HUES48 (cell line): Measurements from ENCODE around the gene HSPD1.
A peak's percentile ranks its signal among the peaks of the same experiment; 100 is the strongest.
"Not testable (repeated sequence)": the region's sequence is repeated elsewhere in the genome, so short reads cannot be mapped to it uniquely, and the experiment has no call there.

Experiments used
- H3K27ac ChIP-seq: one replicate; pipeline ENCODE4 v1.7.0; 2013; ENCODE audit warnings: low read depth, low read length, inconsistent platforms
- H3K27me3 ChIP-seq: 2 replicates; pipeline ENCODE4 v1.6.1; 2013; ENCODE audit warnings: mild to moderate bottlenecking, low read length; ENCODE audit not compliant: control insufficient read depth, insufficient read depth
- H3K36me3 ChIP-seq: 2 replicates; pipeline ENCODE4 v1.6.1; 2013; ENCODE audit warnings: low read length; ENCODE audit not compliant: control insufficient read depth, insufficient read depth
- H3K4me1 ChIP-seq: 2 replicates; pipeline ENCODE4 v1.6.1; 2013; ENCODE audit warnings: mild to moderate bottlenecking, low read length; ENCODE audit not compliant: control insufficient read depth, insufficient read depth
- H3K4me3 ChIP-seq: 2 replicates; pipeline ENCODE4 v1.5.1; 2013; ENCODE audit warnings: mild to moderate bottlenecking, low read depth, low read length
- H3K9ac ChIP-seq: 2 replicates; pipeline ENCODE4 v1.6.1; 2013; ENCODE audit warnings: mild to moderate bottlenecking, low read depth, low read length, moderate library complexity
- H3K9me3 ChIP-seq: 2 replicates; pipeline ENCODE4 v1.6.1; 2013; ENCODE audit warnings: low read length; ENCODE audit not compliant: control insufficient read depth, insufficient read depth

The HSPD1 gene

DNA sequence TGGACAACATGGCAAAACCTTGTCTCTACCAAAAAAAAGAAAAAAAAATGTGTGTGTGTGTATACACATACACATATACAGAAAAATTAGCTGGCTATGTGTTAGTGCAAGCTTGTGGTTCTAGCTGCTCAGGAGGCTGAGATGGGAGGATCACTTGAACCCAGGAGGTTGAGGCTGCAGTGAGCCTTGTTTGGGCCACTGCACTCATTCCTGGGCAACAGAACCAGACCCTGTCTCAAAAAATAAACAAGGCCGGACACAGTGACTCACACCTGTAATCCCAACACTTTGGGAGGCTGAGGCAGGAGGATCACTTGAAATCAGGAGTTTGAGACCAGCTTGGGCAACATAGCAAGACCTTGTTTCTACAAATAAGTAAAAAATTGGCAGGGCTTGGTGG is 44.2 kb downstream of the HSPD1 start:
- no peak overlapping the region for H3K9ac ChIP-seq
- no peak overlapping the region for H3K27ac ChIP-seq
- H3K9me3 ChIP-seq, result no peaks in the 10 kb centered on the region
- H3K4me3 ChIP-seq, result no peak overlapping the region
- peaks cover 8% of the 10 kb centered on the region for H3K36me3 ChIP-seq
- peaks cover 10% of the 10 kb centered on the region for H3K4me1 ChIP-seq
- no peaks in the 10 kb centered on the region for H3K27me3 ChIP-seq

DNA sequence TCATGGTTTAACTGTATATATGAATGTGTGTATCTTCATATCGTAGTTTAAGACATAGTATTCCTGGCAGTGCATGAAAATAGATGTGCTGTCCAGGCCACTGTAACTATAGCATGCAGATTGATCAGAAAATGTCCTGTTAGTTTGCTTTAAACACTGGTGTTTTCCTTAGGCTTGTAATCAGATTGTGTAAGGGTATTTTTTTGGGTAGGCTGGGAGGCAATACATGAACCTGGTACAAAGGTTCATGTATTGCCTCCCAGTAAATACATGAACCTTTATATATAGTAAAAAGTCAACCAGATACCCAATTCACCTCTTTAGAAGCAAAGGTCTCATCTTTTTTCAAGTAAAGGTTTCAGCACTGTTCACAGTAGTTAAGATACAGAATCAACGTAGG is 44.7 kb downstream of the HSPD1 start:
- H3K27me3 ChIP-seq, result no peaks in the 10 kb centered on the region
- no peak overlapping the region for H3K9ac ChIP-seq
- peaks cover 10% of the 10 kb centered on the region for H3K4me1 ChIP-seq
- no peaks in the 10 kb centered on the region for H3K9me3 ChIP-seq
- H3K27ac ChIP-seq, result no peak overlapping the region
- H3K4me3 ChIP-seq, result peak overlapping the region; percentile 79
- H3K36me3 ChIP-seq, result peaks cover 3% of the 10 kb centered on the region; the same call in 1 of the 2 replicates

DNA sequence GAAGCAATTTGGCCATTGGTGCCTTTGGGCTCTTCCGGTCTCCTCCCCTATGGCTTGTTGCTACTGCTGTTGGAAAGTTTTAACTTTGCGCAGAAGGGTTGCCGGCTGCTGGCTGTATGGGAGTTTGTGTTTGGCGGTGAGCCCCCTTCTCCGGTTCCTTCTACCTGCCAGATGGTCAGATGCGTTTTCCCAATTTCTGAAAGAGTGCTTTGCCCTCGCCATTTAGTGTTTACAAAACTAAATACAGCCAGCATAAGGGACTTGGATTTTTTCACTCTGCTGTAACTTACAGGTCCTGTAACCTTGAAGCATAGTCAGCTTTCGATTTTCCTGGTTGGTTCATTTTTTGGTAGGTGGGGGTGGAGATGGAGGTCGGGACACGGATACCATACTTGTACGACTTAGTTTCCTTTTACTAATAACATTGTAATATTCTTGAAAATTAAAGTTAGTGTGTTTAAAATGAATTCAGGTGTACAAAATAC is 45.7 kb downstream of the HSPD1 start:
- peak overlapping the region; percentile 87 for H3K9ac ChIP-seq
- no peaks in the 10 kb centered on the region for H3K9me3 ChIP-seq
- H3K4me1 ChIP-seq, result peaks cover 10% of the 10 kb centered on the region
- H3K27me3 ChIP-seq, result no peaks in the 10 kb centered on the region
- H3K36me3 ChIP-seq, result no peaks in the 10 kb centered on the region
- H3K4me3 ChIP-seq, result peak overlapping the region; percentile 79
- peak overlapping the region; percentile 97 for H3K27ac ChIP-seq

DNA sequence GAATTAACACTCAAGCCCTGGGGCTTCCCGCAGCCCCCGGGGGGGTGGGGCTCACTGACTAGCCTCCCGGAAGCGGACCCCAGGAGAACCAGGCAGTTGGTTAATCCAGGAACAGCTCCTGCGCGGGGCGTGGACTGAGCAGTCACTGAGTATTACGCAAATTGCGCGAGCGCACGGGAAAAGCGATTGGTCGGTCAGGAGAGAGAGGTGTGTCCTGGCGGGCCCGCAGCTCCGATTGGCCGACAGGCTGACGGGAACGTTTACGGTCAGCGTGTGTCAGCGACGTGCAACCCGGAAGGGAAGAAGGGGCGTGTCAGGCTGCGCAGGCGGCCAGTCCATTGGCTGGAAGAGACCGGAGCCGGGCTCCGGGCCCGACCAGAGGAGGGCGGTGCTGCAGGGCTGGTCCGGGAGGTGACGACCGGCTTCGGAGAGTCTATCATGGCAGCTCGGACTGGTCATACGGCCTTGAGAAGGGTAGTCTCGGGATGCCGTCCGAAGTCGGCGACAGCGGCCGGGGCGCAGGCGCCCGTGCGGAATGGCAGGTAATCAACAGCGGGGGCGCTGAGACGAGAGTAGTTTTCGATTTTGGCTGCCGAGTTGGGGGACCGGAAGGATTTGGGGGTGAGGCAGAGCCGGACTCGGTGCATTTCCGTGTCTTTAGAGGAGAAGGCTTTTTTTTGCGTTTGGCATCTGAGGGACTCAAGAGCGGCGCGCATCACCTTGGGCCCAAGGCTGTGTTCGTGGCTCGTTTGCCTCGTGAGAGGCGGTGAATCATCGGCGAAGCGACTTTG is 46.3 kb downstream of the HSPD1 start, which contains the start of gene COQ10B:
COQ10B (plus strand) TSS at position 430 of the 791 bp plus-strand sequence; CDS start at position 439, 9 bp downstream.
- Histone ChIP-seq H3K9me3 (no peaks in the 10 kb centered on the region), H3K4me1 (peaks cover 10% of the 10 kb centered on the region), H3K4me3 (peak within 1 kb of the TSS; percentile 79), H3K9ac (peak within 1 kb of the TSS; percentile 87), H3K36me3 (no peaks in the 10 kb centered on the region), H3K27ac (peak within 1 kb of the TSS; percentile 97), H3K27me3 (no peaks in the 10 kb centered on the region)

- 0 out of 2 replicates have a peak overlapping the region, but pooled peaks have one; percentile 12 for H3K9ac ChIP-seq
- H3K27me3 ChIP-seq, result no peaks in the 10 kb centered on the region
- H3K4me1 ChIP-seq, result peaks cover 10% of the 10 kb centered on the region
- no peaks in the 10 kb centered on the region for H3K9me3 ChIP-seq
- H3K4me3 ChIP-seq, result peak overlapping the region; percentile 75
- H3K36me3 ChIP-seq, result no peaks in the 10 kb centered on the region
- H3K27ac ChIP-seq, result peak overlapping the region; percentile 71
Observed at GRCh38 chr2:197452754-197453122, 46.9 kb downstream of the HSPD1 start.

- H3K9ac ChIP-seq, H3K27ac ChIP-seq, H3K9me3 ChIP-seq, H3K36me3 ChIP-seq, H3K27me3 ChIP-seq, H3K4me3 ChIP-seq: not testable (repeated sequence)
- peaks cover 10% of the 10 kb centered on the region for H3K4me1 ChIP-seq
Observed at GRCh38 chr2:197450935-197451358, 48.7 kb downstream of the HSPD1 start.

DNA sequence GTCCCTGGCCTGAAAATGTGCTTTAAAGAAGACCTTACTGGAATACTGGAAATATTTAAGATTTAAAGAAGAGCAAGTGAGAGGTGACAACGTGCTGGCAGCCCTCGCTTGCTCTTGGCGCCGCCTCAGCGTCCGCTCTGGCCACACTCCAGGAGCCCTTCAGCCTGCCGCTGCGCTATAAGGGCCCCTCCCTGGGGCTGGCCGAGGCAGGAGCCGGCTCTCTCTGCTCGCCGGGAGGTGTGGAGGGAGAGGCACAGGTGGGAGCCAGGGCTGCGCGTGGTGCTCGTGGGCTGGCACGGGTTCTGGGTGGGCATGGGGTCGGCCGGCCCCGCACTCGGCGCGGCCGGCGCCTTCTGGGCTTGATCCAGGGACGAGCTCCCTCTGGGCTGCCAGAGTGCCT is 49.2 kb downstream of the HSPD1 start:
- no peaks in the 10 kb centered on the region for H3K27me3 ChIP-seq
- H3K9ac ChIP-seq, result no peak overlapping the region
- no peak overlapping the region for H3K4me3 ChIP-seq
- H3K9me3 ChIP-seq, result no peaks in the 10 kb centered on the region
- no peak overlapping the region for H3K27ac ChIP-seq
- peaks cover 10% of the 10 kb centered on the region for H3K4me1 ChIP-seq
- H3K36me3 ChIP-seq, result no peaks in the 10 kb centered on the region

DNA sequence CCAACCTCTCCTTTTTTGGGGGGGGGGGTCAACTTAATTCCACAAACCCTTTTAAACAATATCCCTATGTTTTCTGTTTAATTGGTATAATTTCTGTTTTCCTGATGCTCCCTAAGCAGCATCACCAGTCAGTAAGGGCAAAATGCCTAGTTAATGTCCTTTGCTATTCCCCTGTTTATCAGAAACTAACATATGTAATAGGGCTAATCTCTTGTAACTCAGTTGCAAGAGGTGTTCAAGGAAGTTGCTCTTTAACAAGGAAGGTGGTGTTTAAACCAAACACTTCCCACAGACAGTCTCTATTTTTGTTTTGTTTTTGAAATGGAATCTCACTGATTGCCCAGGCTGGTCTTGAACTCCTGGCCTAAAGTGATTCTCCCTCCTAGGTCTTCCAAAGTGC is 52.8 kb downstream of the HSPD1 start:
- Histone ChIP-seq H3K27ac (no peak overlapping the region), H3K27me3 (no peaks in the 10 kb centered on the region), H3K4me3 (no peak overlapping the region), H3K4me1 (no peaks in the 10 kb centered on the region), H3K9me3 (no peaks in the 10 kb centered on the region), H3K36me3 (no peaks in the 10 kb centered on the region), H3K9ac (no peak overlapping the region)

DNA sequence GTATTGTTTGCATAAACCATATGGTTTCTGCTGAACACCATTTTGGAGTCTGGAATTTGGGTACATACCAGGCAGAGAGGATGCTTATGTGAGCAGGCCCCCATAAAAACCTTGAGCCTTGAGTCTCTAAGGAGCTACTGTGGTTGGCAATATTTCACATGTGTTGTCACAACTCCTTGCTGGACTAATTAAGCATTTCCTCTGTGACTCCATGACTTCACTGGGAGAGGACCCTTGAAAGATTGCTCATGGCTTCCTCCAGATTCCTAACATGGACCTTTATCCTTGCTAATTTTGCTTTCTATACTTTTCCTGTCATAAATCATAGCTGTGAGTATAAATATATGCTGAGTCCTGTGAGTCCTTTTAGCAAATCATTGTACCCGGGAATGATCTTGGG is 53.9 kb downstream of the HSPD1 start:
- no peak overlapping the region for H3K9ac ChIP-seq
- H3K27me3 ChIP-seq, result no peaks in the 10 kb centered on the region
- no peak overlapping the region for H3K27ac ChIP-seq

GRCh38 chr2:197442857-197443256 is 56.8 kb downstream of the HSPD1 start:
- Histone ChIP-seq H3K4me3 (no peak overlapping the region), H3K9me3 (no peaks in the 10 kb centered on the region), H3K27ac (no peak overlapping the region), H3K36me3 (no peaks in the 10 kb centered on the region), H3K27me3 (no peaks in the 10 kb centered on the region), H3K4me1 (no peaks in the 10 kb centered on the region), H3K9ac (no peak overlapping the region)

More for the DNA sequence above, 53.9 kb downstream of the HSPD1 start:
- Histone ChIP-seq H3K4me1 (no peaks in the 10 kb centered on the region), H3K9me3 (no peaks in the 10 kb centered on the region), H3K36me3 (no peaks in the 10 kb centered on the region), H3K4me3 (no peak overlapping the region)

- no peak overlapping the region for H3K27ac ChIP-seq
- H3K36me3 ChIP-seq, result no peaks in the 10 kb centered on the region
- no peak overlapping the region for H3K9ac ChIP-seq
- H3K4me1 ChIP-seq, result peaks cover 7% of the 10 kb centered on the region
- no peak overlapping the region for H3K4me3 ChIP-seq
- no peaks in the 10 kb centered on the region for H3K9me3 ChIP-seq
- H3K27me3 ChIP-seq, result no peaks in the 10 kb centered on the region
Observed at GRCh38 chr2:197437380-197437779, 62.3 kb downstream of the HSPD1 start.
